Keratinocyte (primary cell): Measurements from ENCODE around the gene ITGBL1. TPM values are rescaled to one million over a fixed set of nuclear protein-coding genes. Genes with fewer than 3 reads are reported as not detected.

Experiments
- DNase-seq: peaks from one replicate; pipeline ENCODE4 v3.0.0-alpha.2; 2011; ENCODE audit warnings: low read depth, missing footprints, low spot score
- FAIRE-seq: peaks from 2 replicates; lab custom pipeline; 2011; peaks lifted over from hg19 to GRCh38; lab: Jason Lieb, UNC
- H2AFZ ChIP-seq: 2 replicates; pipeline ENCODE4 v1.6.0; 2012; ENCODE audit warnings: low read length, control low read depth, inconsistent platforms; ENCODE audit not compliant: control insufficient read depth
- H3K27ac ChIP-seq: 2 replicates; pipeline ENCODE4 v1.5.1; 2011; ENCODE audit warnings: low read length; ENCODE audit not compliant: control insufficient read depth, insufficient read depth
- H3K27me3 ChIP-seq: 3 replicates; pipeline ENCODE4 v1.6.0; 2011; ENCODE audit warnings: low read length; ENCODE audit not compliant: control insufficient read depth, insufficient read depth; ENCODE audit errors: extremely low read depth
- H3K36me3 ChIP-seq, 2 experiments: 2 replicates in 1 of 2; 3 replicates in 1 of 2; pipeline ENCODE4 v1.5.1; 2011; ENCODE audit warnings: low read length in 2 of 2, mild to moderate bottlenecking in 1 of 2; ENCODE audit not compliant: control insufficient read depth in 2 of 2, insufficient read depth in 2 of 2; ENCODE audit errors: extremely low read depth in 1 of 2
- H3K4me1 ChIP-seq: 3 replicates; pipeline ENCODE4 v1.5.1; 2011; ENCODE audit warnings: low read length; ENCODE audit not compliant: control insufficient read depth, insufficient read depth; ENCODE audit errors: extremely low read depth
- H3K4me2 ChIP-seq: 3 replicates; pipeline ENCODE4 v1.6.0; 2011; ENCODE audit warnings: low read depth, low read length; ENCODE audit not compliant: control insufficient read depth, insufficient read depth; ENCODE audit errors: extremely low read depth
- H3K4me3 ChIP-seq, 3 experiments: fragments of 200-600 bp in 1 of 3; sonication (generic) in 1 of 3; 2 replicates in 2 of 3; 3 replicates in 1 of 3; pipeline ENCODE4 v1.5.1; 2011 to 2016; ENCODE audit warnings: low read length in 3 of 3, mild to moderate bottlenecking in 3 of 3, control low read depth in 2 of 3, inconsistent platforms in 1 of 3, low read depth in 1 of 3, mixed read lengths in 1 of 3, mixed run types in 1 of 3, moderate library complexity in 1 of 3; ENCODE audit not compliant: control insufficient read depth in 2 of 3, insufficient read depth in 2 of 3; ENCODE audit errors: extremely low read depth in 1 of 3
- H3K79me2 ChIP-seq: 2 replicates; pipeline ENCODE4 v1.6.0; 2012; ENCODE audit warnings: low read length; ENCODE audit not compliant: control insufficient read depth, insufficient read depth
- H3K9ac ChIP-seq: 3 replicates; pipeline ENCODE4 v1.6.0; 2011; ENCODE audit warnings: low read length; ENCODE audit not compliant: control insufficient read depth, insufficient read depth; ENCODE audit errors: extremely low read depth
- H3K9me1 ChIP-seq: 3 replicates; pipeline ENCODE4 v1.6.0; 2011; ENCODE audit warnings: low read length; ENCODE audit not compliant: control insufficient read depth, insufficient read depth; ENCODE audit errors: extremely low read depth
- H3K9me3 ChIP-seq: 2 replicates; pipeline ENCODE4 v1.5.1; 2012; ENCODE audit warnings: low read depth, low read length; ENCODE audit not compliant: control insufficient read depth
- H4K20me1 ChIP-seq: 3 replicates; pipeline ENCODE4 v1.6.0; 2011; ENCODE audit warnings: low read length; ENCODE audit not compliant: control insufficient read depth, insufficient read depth; ENCODE audit errors: extremely low read depth
- EZH2 ChIP-seq: IDR thresholded peaks from one replicate; pipeline ENCODE4 v1.6.1; 2012; ENCODE audit warnings: inconsistent platforms, mild to moderate bottlenecking, low read length, moderate library complexity
- dilution Hi-C: fragments of 300-500 bp; cut with MboI; formaldehyde crosslinking; loops from one replicate; pipeline ENCODE4 v1.7.0; 2020; ENCODE audit warnings: low sequenced_read_pairs; ENCODE audit not compliant: extremely low pct_ligation_motif_present
- polyA plus RNA-seq, 5 experiments: library from polyadenylated mRNA; depleted of rRNA in 3 of 5; stranded (reverse) in 3 of 5; stranded (forward) in 1 of 5; unstranded in 1 of 5; fragments of >200 nt; gene quantifications; 1 replicate in 1 of 5; 2 replicates in 3 of 5; 3 replicates in 1 of 5; pipeline versions ENCODE4 v1.2.1 to v1.2.3, GENCODE V29; 2011 to 2012; ENCODE audit warnings: missing spikeins in 2 of 5, low read depth in 1 of 5, low replicate concordance in 1 of 5
- TF ChIP-seq, protein P1 (sequence below), 3 experiments: IDR thresholded peaks in 1 of 3; conservative IDR thresholded peaks in 1 of 3; optimal IDR thresholded peaks in 1 of 3; 2 replicates in 2 of 3; 3 replicates in 1 of 3; pipeline versions ENCODE3 to v1.5.1; 2011; ENCODE audit warnings: low read length in 3 of 3, mild to moderate bottlenecking in 3 of 3, moderate library complexity in 2 of 3, control low read depth in 1 of 3, inconsistent platforms in 1 of 3; ENCODE audit not compliant: insufficient read depth in 2 of 3; ENCODE audit errors: extremely low read depth in 1 of 3

ITGBL1 gene
- polyA plus RNA-seq, 1 donor (not counting 4 experiments of a cell fraction or from before 2014, with no cell fraction given) = 2.1 TPM

GRCh38 chr13:101697745-101698144 is 245.3 kb downstream of the ITGBL1 start:
- TF ChIP-seq, protein P1, sequence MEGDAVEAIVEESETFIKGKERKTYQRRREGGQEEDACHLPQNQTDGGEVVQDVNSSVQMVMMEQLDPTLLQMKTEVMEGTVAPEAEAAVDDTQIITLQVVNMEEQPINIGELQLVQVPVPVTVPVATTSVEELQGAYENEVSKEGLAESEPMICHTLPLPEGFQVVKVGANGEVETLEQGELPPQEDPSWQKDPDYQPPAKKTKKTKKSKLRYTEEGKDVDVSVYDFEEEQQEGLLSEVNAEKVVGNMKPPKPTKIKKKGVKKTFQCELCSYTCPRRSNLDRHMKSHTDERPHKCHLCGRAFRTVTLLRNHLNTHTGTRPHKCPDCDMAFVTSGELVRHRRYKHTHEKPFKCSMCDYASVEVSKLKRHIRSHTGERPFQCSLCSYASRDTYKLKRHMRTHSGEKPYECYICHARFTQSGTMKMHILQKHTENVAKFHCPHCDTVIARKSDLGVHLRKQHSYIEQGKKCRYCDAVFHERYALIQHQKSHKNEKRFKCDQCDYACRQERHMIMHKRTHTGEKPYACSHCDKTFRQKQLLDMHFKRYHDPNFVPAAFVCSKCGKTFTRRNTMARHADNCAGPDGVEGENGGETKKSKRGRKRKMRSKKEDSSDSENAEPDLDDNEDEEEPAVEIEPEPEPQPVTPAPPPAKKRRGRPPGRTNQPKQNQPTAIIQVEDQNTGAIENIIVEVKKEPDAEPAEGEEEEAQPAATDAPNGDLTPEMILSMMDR (optimal IDR thresholded peaks at IDR 0.05 in 1 of 3, IDR thresholded peaks at IDR 0.05 in 1 of 3, conservative IDR thresholded peaks at IDR 0.05 in 1 of 3; ENCODE audit: extremely low read depth in 1 of 3, insufficient read depth in 2 of 3, low read length in 3 of 3) = no peak
- TF ChIP-seq EZH2 = no peak
- H3K4me3 ChIP-seq = no peak overlapping the region
- no peaks in the 10 kb centered on the region for H3K79me2 ChIP-seq
- no peak for FAIRE-seq
- no peak for DNase-seq
- no peaks in the 10 kb centered on the region for H4K20me1 ChIP-seq
- no peaks in the 10 kb centered on the region for H3K9me3 ChIP-seq
- no peaks in the 10 kb centered on the region for H3K9me1 ChIP-seq
- dilution Hi-C loops = no loop called here
- no peak overlapping the region for H3K9ac ChIP-seq
- no peaks in the 10 kb centered on the region for H3K36me3 ChIP-seq
- H3K4me1 ChIP-seq = no peaks in the 10 kb centered on the region
- no peak overlapping the region for H3K4me2 ChIP-seq
- no peaks in the 10 kb centered on the region for H3K27me3 ChIP-seq
- no peak overlapping the region for H2AFZ ChIP-seq
- no peak overlapping the region for H3K27ac ChIP-seq

DNA sequence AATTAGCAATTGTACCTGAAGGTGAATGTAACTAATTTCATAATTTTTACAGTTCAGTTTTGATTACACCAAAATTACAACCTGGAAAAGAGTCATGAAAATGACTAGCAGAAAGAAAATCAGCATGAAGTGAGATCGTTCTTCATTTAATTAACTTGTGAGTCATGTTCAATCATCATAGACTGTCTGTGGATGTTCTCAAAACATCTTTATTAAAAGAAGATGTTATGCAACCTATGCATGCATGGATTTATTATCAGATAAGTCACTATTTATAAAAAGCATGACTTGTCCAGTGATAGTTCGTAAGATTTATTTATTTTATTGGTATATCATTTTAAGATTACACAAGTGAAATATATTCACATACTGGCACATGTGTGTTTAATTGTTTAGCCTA is 245.9 kb downstream of the ITGBL1 start:
- Histone ChIP-seq H3K9me1 (no peaks in the 10 kb centered on the region), H3K27ac (no peak overlapping the region), H3K79me2 (no peaks in the 10 kb centered on the region), H3K36me3 (no peaks in the 10 kb centered on the region), H3K27me3 (no peaks in the 10 kb centered on the region), H3K4me1 (no peaks in the 10 kb centered on the region), H3K9me3 (no peaks in the 10 kb centered on the region), H3K4me3 (no peak overlapping the region), H4K20me1 (no peaks in the 10 kb centered on the region), H3K4me2 (no peak overlapping the region), H2AFZ (no peak overlapping the region), H3K9ac (no peak overlapping the region)
- no peak for DNase-seq
- dilution Hi-C loops = no loop called here
- FAIRE-seq = no peak
- TF ChIP-seq EZH2 = no peak
- TF ChIP-seq, protein P1 (optimal IDR thresholded peaks at IDR 0.05 in 1 of 3, IDR thresholded peaks at IDR 0.05 in 1 of 3, conservative IDR thresholded peaks at IDR 0.05 in 1 of 3; ENCODE audit: extremely low read depth in 1 of 3, insufficient read depth in 2 of 3, low read length in 3 of 3) = no peak
